GF-D8 (cell line): ENCODE results near the gene DDX56.

Experiments used
- DNase-seq: peaks from one replicate; lab custom pipeline; 2025; lab: John Stamatoyannopoulos, UW

Gene DDX56

DNA sequence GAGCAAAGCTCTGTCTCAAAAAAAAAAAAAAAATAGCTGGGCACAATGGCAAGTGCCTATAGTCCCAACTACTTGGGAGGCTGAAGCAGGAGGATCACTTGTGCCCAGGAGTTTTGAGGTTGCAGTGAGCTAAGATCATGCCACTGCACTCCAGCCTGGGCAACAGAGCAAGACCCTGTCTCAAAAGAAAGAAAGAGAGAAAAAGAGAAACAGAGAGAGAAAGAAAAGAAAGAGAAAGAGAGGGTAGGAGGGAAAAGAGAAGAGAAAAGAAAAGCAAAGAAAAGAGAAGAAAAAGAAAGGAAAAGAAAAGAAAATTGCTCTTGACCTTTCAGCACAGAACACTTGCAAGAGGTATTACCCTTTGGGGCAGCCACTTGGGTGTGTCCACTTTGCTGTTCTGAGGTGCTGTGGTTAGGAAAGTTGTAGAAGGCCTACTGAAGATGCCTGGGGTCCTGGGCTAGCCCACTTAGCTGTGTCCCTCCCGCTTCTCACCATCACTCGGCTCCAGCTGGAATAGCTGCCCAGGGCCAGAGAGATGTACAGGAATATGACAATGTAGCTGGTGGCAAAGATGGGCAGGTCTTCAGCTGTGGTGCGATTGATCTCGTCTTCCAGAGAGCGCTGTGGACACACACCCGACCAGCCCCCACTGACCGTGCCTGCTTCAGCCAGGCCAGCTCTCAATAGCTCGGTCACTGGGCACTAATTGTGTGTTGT lies 38.2 kb downstream of the DDX56 start:
- DNase-seq = no peak

GRCh38 chr7:44534501-44534900 lies 39.2 kb downstream of the DDX56 start:
- DNase-seq = no peak

DNA sequence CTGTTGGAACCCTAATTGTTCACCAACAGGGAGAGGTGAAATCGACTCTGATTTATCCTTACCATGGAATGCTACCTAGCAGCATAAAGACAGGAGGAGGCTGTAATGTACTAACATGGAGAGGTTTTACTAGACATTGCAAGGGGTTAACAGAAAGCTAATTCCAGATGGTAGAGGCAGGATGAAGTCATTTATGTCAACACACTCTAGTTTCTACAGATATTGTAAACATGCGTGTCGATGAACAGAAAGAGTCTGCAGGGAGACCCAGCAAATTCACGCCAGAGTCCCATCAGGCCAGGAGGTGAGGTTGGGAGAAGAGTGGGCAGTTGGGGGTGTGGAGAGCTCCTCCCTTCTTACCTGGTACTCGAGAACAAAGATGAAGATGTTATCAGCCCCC lies 39.6 kb downstream of the DDX56 start:
- DNase-seq = no peak

DNA sequence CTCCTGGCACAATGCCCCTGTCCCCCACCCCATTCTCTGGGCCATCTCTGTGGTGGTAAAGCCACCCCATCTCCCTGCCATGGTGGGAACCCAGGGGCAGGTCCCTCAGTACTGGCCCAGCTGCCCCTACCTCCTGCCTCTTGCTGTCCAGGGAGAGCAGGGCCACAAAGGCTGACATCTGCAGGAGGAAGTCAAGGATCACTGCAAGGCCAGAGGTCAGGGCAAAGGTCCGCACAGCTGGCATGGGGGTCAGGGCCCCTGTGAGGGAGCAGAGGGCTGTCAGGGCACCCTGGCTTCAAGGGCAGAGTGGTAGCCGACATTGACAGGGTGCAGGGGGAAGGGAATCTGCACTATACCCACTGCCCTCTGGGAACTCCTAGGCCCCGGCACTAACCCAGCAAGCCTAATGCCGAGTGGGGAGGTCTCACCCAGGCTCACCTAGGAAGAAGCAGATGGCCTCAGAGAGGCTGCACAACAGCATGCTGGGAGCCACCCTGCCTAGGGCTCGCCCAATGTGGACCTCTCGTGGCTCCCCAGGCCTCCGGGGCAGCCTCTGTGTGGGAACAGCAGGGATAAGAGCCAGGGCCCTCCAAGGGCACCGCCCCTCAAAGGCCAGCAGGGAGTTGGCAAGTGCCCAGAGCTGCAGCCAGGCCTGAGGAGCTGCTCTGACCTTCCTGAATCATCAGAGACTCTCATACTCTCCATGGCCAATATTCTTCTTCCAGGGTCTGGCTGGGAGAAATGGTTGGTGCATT lies 40.2 kb downstream of the DDX56 start:
- DNase-seq = no peak

DNA sequence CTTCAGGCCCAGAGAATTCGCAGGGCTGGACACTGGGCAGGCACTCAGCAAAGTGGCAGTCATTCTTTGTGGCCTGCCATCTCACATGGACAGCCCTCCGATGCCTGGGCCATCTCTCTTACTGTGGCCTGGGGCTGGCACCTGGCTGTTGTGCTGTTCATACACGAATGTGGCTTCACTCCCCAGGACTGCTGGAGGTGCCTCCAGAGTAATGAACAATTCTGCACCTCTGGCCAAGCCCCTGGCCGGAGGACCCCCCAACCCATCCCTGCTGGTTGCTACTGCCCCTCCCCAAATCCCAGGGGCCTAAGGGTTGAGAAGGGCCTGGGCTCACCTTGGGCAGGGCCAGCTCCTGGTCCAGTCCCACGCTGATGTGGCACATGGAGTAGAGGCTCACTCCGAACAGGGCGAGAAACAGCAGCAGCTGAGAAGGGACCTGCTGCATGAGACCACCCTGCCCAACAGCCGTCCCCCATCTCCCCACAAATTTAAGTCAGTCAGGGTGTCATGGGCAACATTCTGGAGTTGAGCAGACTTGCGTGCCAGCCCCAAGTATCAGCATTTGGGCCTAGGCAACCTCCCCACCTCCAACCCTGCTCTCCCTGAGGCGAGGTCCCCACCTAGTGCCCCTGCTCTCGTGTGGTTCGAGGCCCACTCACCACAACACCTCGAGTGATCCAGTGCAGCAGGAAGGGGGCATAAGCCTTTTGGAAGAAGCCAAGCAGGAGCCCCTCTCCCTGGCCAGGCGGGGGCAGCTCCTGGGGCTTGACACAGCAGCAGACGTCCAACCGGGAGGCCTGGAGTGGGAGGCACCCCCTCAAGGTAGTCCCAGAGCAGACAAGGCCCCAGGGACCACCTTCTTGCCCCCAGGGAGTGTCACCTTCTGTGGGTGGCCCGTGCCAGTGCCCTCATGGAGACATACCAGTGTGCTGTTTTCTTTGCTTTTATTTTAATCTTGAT lies 42.0 kb downstream of the DDX56 start:
- no peak for DNase-seq

- no peak for DNase-seq
Measured at GRCh38 chr7:44530990-44531389, 42.7 kb downstream of the DDX56 start.

GRCh38 chr7:44524811-44525388 lies 48.8 kb downstream of the DDX56 start:
- no peak for DNase-seq

DNA sequence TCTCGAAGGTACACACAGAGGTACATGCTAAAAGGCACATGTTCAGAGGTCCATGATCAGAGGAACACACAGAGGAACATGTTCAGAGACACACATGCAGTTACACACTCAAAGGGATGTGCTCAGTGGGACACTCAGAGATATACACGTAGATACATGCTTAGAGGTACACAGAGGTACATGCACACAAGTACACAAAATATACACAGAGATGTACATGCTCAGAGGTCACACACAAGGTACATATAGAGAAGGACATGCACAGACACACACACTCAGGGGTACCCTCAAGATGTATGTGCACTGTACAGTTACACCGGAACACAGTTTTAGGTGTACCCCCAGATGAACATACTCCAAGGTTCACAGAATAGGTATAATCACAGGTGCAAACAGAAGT lies 51.4 kb downstream of the DDX56 start:
- DNase-seq = no peak

- no peak for DNase-seq
Measured at GRCh38 chr7:44521347-44522095, 52.2 kb downstream of the DDX56 start.

- DNase-seq = no peak
Measured at GRCh38 chr7:44520574-44520973, 53.1 kb downstream of the DDX56 start.

DNA sequence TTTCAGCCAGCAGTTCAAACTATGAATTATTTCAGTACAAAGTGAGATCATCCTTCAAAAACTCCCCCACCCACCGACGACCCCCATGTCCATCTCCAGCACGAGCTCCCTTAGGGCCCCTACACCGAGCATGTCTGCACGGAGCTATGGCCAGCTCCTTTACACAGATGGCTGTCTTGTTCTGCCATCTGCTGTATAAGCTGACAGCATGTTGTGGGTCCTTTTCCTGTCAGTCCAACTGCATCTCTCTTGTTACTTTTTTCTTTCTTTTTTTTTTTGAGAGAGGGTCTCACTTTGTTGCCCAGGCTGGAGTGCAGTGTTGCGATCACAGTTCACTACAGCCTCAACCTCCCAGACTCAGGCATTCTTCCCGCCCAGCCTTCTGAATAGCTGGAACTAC lies 54.2 kb downstream of the DDX56 start:
- DNase-seq = no peak

- no peak for DNase-seq
Measured at GRCh38 chr7:44518761-44519160, 54.9 kb downstream of the DDX56 start.

DNA sequence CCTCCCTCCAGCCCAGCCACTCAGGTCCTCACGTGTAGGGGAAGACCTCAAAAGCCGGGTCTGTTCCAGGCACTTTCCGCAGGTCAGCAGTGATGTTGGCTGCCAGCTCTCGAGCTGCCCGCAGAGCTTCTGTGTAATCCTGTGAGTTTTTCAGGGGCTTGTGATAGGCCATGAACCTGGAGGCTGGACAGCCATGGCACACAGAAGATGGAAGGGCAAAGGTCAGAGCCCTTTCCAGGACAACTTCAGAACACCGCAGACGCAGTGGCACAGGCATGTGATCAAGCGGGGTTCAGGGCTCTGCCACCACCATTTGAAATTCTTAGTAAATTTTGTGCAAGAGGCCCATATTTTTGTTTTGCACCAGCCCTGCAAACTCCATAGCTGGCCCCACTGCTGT lies 56.5 kb downstream of the DDX56 start:
- no peak for DNase-seq
